GM12872 (cell line): ENCODE data around the gene SYT6.

Source experiments
- TF ChIP-seq, protein P1 (sequence below): IDR thresholded peaks from 3 replicates; pipeline ENCODE4 v1.5.1; 2011; ENCODE audit warnings: low read depth, mild to moderate bottlenecking, low read length, moderate library complexity; ENCODE audit not compliant: insufficient read depth

Gene SYT6

DNA sequence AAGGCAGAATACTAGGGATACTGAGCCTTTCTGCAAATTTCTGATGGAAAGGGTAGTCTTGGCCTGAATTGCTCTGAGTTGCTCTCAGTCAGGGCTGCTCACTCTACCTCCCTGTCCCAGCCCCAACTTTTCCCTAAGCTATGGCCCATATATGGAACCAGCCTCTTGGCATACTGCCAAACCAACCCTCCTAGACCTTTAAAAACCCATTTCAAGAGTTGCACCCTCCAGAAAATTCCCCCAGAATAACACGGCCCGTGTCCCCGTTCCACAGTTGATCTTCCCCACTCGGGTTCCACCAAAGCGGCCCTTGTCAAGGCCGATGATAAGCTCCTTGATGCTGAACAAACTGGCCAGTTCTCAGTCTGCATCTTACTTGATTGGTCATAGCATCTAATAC is 25.4 kb downstream of the SYT6 start:
- TF ChIP-seq, protein P1, sequence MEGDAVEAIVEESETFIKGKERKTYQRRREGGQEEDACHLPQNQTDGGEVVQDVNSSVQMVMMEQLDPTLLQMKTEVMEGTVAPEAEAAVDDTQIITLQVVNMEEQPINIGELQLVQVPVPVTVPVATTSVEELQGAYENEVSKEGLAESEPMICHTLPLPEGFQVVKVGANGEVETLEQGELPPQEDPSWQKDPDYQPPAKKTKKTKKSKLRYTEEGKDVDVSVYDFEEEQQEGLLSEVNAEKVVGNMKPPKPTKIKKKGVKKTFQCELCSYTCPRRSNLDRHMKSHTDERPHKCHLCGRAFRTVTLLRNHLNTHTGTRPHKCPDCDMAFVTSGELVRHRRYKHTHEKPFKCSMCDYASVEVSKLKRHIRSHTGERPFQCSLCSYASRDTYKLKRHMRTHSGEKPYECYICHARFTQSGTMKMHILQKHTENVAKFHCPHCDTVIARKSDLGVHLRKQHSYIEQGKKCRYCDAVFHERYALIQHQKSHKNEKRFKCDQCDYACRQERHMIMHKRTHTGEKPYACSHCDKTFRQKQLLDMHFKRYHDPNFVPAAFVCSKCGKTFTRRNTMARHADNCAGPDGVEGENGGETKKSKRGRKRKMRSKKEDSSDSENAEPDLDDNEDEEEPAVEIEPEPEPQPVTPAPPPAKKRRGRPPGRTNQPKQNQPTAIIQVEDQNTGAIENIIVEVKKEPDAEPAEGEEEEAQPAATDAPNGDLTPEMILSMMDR: no peak

GRCh38 chr1:114126261-114127095 is 27.2 kb downstream of the SYT6 start:
- TF ChIP-seq, protein P1: no peak

GRCh38 chr1:114124644-114125043 is 29.0 kb downstream of the SYT6 start:
- TF ChIP-seq, protein P1: no peak

GRCh38 chr1:114122941-114123618 is 30.6 kb downstream of the SYT6 start:
- TF ChIP-seq, protein P1: no peak

DNA sequence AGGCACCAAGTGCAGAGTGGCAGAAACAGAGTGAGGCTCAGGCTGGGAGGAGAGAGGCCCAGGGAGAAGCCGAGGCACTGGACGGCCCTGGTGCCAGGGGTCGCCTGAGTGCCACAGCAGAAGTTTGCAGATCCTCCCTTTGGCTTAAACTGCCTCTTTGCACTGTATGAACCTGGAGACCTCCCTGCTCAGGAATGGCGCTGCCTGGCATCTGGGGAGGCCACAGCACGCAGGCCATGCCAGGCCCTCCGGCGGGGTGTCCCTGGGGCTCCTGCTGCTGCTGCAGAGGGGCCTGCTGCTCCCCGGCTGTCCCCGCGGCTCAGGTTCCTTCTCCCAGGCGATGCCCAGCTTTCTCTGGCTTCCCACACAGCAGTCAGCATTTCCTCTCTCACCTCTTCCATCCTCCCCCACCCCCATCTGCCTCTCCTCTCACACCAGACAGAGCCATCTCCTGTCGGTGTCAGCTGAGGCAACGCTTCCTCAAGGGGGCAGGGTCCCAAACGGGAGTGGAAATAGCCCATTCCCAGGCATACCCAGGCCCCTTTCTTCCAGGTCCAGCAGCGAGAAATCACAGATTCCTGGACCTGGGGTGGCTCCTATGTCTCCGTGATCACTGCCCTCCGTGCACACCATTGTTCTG is 35.2 kb downstream of the SYT6 start:
- TF ChIP-seq, protein P1: no peak

GRCh38 chr1:114117654-114118053 is 36.0 kb downstream of the SYT6 start:
- TF ChIP-seq, protein P1: no peak

DNA sequence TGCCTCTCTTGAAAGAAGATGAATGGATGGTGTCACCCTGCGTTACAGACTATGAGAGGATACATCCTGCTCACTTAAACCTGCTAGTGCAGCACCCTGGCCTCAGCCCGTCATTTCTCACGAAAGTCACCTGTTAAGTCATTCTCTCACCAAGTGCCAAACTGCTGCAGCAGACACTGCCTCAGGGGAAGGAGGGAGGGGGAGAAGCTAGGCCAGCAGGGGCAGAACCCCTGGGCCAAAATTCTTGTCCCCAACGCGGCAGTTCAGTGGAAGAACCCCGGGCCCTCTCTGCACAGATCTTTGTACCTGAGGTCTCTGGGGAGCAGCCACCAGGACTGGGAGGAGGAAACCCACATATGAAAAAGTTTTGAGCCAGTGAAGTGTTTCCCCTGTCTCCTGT is 37.6 kb downstream of the SYT6 start:
- TF ChIP-seq, protein P1: no peak
